Activated CD4-positive, alpha-beta memory T cell treated with anti-CD3 and anti-CD28 coated beads, Interleukin-2, amount 10 ng/mL, durations not matched to agents 7 days and 5 days (primary cell): ENCODE results near the gene DGUOK. TPM values are rescaled to one million over a fixed set of nuclear protein-coding genes. Genes with fewer than 3 reads are reported as not detected.

ENCODE experiments used
- CTCF ChIA-PET: fragments of 350-600 bp; sonication (Branson Sonifier 250); formaldehyde crosslinking; loops from one replicate; lab custom pipeline; 2021; ENCODE audit warnings: antibody characterized with exemption, inconsistent platforms; lab: Charles Lee
- POLR2A ChIA-PET: fragments of 350-600 bp; sonication (Branson Sonifier 250); formaldehyde crosslinking; loops from one replicate; lab custom pipeline; 2021; ENCODE audit warnings: antibody characterized with exemption; lab: Charles Lee
- DNase-seq: peaks from one replicate; pipeline ENCODE4 v3.0.0-alpha.2; 2020
- H3K27ac Mint-ChIP-seq: one replicate; pipeline ENCODE4 v1.8.0; 2021; ENCODE audit warnings: mild to moderate bottlenecking, mixed read lengths
- H3K27me3 Mint-ChIP-seq: one replicate; pipeline ENCODE4 v1.8.0; 2021; ENCODE audit warnings: mixed read lengths
- H3K36me3 Mint-ChIP-seq: one replicate; pipeline ENCODE4 v1.8.0; 2021; ENCODE audit warnings: low read depth, mixed read lengths
- H3K4me1 Mint-ChIP-seq: one replicate; pipeline ENCODE4 v1.8.0; 2021; ENCODE audit warnings: mixed read lengths
- H3K4me3 Mint-ChIP-seq: one replicate; pipeline ENCODE4 v1.8.0; 2021; ENCODE audit warnings: mild to moderate bottlenecking, mixed read lengths
- H3K9me3 Mint-ChIP-seq: one replicate; pipeline ENCODE4 v1.8.0; 2021; ENCODE audit warnings: mixed read lengths
- total RNA-seq, 2 experiments: library from RNA; stranded (reverse); gene quantifications; one replicate each; pipeline ENCODE4 v1.2.3, GENCODE V29; 2021

DGUOK gene
- total RNA-seq, 2 experiments from 2014 or later = 75.6 to 76.3 TPM

GRCh38 chr2:73917696-73918207 lies 8.9 kb upstream of the DGUOK start:
- ChIA-PET POLR2A (no interaction called here), CTCF (no interaction called here)
- no peak overlapping the region for H3K4me3 Mint-ChIP-seq
- H3K27me3 Mint-ChIP-seq = peaks cover 2% of the 10 kb centered on the region
- H3K27ac Mint-ChIP-seq = no peak overlapping the region
- H3K9me3 Mint-ChIP-seq = no peaks in the 10 kb centered on the region
- H3K36me3 Mint-ChIP-seq = no peaks in the 10 kb centered on the region
- DNase-seq = no peak
- peaks cover 2% of the 10 kb centered on the region for H3K4me1 Mint-ChIP-seq

DNA sequence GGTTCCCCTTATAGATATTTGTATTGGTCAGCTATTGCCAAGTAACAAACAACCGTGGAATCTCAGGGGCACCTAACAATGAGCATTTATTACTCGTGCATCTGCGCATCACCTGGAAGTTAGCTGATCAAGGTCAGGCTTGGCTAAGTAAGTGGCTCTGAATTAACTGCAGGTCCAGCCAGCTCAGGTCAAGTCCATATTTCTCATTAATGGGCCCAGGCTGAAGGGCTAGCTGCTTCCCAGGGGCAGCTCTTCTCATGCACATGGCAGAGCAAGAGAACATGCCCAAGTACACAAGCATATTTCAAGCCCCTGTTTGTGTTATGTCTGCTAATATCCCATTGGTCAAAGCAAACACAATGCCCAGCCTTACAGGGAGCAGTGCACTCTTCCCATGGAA lies 7.8 kb upstream of the DGUOK start:
- POLR2A ChIA-PET = no interaction called here

DNA sequence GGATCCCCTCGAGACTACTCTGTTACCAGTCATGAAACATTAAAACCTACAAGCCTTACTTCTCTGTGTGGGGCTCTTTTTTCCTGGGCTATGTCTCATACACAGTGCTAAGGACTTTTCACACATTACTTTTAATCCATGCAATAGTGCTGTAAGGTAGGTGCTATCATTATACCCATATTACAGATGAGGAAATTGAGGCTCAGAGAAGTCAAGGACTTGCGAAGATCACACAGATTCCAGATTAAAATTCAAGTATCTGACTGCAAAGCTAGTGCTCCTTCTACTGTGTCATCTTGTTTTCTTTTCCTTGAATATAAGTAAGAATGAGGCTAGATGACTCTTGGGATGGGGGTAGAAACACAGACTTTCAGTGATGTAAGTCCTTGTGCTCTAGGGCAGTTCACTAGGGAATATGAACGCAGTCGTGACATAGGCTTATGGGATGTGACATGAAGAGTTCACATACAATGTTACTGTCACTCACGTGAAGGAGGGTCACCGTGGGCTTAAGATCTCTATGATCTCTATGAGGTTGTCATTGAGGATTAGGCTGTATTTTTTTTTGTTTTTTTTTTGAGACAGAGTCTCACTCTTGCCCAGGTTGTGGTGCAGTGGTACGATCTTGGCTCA lies 7.0 kb upstream of the DGUOK start:
- ChIA-PET POLR2A (no interaction called here), CTCF (no interaction called here)
- Mint-ChIP-seq H3K4me1 (peaks cover 12% of the 10 kb centered on the region), H3K36me3 (no peaks in the 10 kb centered on the region), H3K27me3 (peaks cover 3% of the 10 kb centered on the region), H3K4me3 (no peak overlapping the region), H3K9me3 (no peaks in the 10 kb centered on the region), H3K27ac (no peak overlapping the region)
- no peak for DNase-seq

More for the DNA sequence above, 7.8 kb upstream of the DGUOK start:
- CTCF ChIA-PET = no interaction called here
- Mint-ChIP-seq H3K9me3 (no peaks in the 10 kb centered on the region), H3K36me3 (no peaks in the 10 kb centered on the region), H3K4me1 (peaks cover 11% of the 10 kb centered on the region), H3K27me3 (peaks cover 3% of the 10 kb centered on the region), H3K27ac (no peak overlapping the region), H3K4me3 (no peak overlapping the region)
- no peak for DNase-seq

DNA sequence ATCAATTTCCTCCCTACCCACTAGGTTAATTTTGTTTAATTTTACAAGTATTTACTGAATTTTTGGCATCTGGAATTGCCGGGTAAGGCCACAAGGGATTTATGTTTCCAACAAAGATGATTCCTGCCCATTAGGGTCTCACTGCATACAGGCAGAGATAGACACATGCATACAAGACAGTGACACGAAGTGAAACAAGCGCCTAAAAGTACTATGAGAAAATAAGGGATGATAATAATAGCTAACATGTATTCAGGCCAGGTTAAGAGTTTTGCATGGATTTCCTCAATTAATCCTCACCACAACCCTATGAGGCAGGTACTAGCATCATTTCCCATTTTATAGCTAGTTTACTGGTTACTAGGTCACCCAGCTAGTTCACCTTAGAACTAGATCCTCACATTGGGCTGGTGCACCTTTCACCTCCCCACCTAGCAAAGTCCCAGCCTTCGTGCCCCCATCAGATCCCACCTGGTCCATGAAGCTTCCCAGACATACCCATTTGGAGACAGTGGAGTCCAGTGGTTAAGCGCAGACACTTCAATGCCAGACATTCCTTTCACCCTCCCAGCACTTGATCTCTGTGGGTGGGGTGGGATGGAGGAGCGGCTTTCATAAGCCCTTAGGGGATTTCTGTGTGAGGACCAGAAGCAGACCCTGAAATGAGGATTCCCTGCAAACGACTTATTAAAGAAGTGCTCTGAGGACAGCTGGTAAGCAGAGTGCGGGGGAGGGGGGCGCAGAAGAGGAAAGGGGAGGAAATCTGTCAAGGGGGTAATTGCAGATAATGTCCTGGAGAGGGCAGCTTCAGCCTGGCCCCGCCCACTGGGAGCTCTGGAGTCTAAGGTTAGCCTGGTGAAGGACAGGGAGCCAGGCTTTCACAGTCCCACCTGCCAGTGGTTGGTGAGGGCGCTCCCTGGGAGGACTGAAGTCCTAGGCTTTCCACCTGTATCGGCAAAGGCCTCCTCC lies 5.8 kb upstream of the DGUOK start:
- Mint-ChIP-seq H3K27me3 (peaks cover 3% of the 10 kb centered on the region), H3K36me3 (no peaks in the 10 kb centered on the region), H3K9me3 (no peaks in the 10 kb centered on the region), H3K4me1 (peaks cover 14% of the 10 kb centered on the region), H3K27ac (no peak overlapping the region), H3K4me3 (no peak overlapping the region)
- ChIA-PET POLR2A (interaction anchor here (1.1 to 1.3 kb wide), 2 partner anchors 17 to 58 kb away, joined by 3 to 4 read pairs; no protein-coding TSS in a partner anchor), CTCF (interaction anchor here (0.9 to 1.6 kb wide), 3 partner anchors 15 to 66 kb away, joined by 3 to 4 read pairs (median 3); no protein-coding TSS in a partner anchor)
- peak; percentile 38 for DNase-seq

DNA sequence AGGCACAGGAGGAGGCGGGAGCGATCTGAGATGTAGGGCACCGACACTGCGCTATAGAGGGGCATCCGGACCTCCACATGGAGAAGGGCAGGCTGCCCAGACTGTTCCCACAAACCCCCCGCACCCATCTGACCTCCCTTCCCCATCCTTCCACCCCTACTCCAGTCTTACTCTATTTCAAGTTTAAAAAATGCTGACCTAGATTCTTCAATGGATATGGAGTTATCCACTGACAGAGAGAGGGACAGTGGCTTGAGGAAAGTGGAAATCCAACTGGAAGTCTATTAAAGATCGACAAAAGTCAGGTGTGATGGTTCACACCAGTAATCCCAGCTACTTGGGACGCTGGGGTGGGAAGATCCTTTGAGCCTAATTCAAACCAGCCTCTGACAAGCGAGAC lies 5.1 kb upstream of the DGUOK start:
- no peak overlapping the region for H3K27ac Mint-ChIP-seq
- ChIA-PET POLR2A (interaction anchor here (1.3 kb wide), 1 partner anchor 18 kb away, joined by 4 read pairs; no protein-coding TSS in a partner anchor), CTCF (interaction anchor here (0.9 to 1.6 kb wide), 3 partner anchors 15 to 65 kb away, joined by 3 to 4 read pairs (median 3); no protein-coding TSS in a partner anchor)
- H3K4me1 Mint-ChIP-seq = peaks cover 18% of the 10 kb centered on the region
- no peak overlapping the region for H3K4me3 Mint-ChIP-seq
- H3K9me3 Mint-ChIP-seq = no peaks in the 10 kb centered on the region
- no peaks in the 10 kb centered on the region for H3K36me3 Mint-ChIP-seq
- no peak for DNase-seq
- peaks cover 2% of the 10 kb centered on the region for H3K27me3 Mint-ChIP-seq

DNA sequence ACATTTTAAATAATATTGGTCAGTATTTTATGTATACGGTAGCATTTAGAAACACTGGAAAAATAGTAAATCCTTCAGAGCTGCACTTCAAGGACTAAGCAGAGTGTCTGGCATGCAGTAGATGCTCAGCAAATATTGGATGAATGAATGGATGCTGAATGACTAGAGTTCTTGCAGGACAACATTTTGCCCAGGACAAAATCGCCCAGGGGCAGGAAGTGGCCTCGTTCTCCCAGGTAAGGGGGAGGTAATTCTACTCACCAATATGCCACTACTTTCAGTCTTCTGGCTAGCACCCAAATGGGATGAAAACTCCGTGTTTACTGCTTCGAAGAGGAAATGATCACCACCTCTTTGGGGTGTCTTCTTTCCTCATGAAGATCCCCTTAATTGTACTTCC lies 4.0 kb upstream of the DGUOK start:
- Mint-ChIP-seq H3K27me3 (peaks cover 2% of the 10 kb centered on the region), H3K9me3 (no peaks in the 10 kb centered on the region), H3K4me1 (peaks cover 20% of the 10 kb centered on the region), H3K27ac (no peak overlapping the region), H3K36me3 (no peaks in the 10 kb centered on the region), H3K4me3 (no peak overlapping the region)
- ChIA-PET POLR2A (no interaction called here), CTCF (interaction anchor here (0.5 kb wide), 1 partner anchor 13 kb away, joined by 4 read pairs; no protein-coding TSS in a partner anchor)
- DNase-seq = no peak

- Mint-ChIP-seq H3K27me3 (peaks cover 2% of the 10 kb centered on the region), H3K9me3 (no peaks in the 10 kb centered on the region), H3K4me3 (no peak overlapping the region), H3K27ac (no peak overlapping the region), H3K36me3 (peaks cover 19% of the 10 kb centered on the region), H3K4me1 (peaks cover 43% of the 10 kb centered on the region)
- ChIA-PET CTCF (interaction anchor here (0.6 to 1.2 kb wide), 4 partner anchors 14 to 101 kb away, joined by 3 read pairs; no protein-coding TSS in a partner anchor), POLR2A (interaction anchor here (0.6 to 1.0 kb wide), 2 partner anchors 195 to 274 kb away, joined by 3 read pairs; no protein-coding TSS in a partner anchor)
- DNase-seq = no peak
Observed at GRCh38 chr2:73925033-73925704, 1.5 kb upstream of the DGUOK start.

GRCh38 chr2:73925853-73926492 lies 707 bp upstream of the DGUOK start:
- Mint-ChIP-seq H3K27ac (peak overlapping the region; percentile 38), H3K4me3 (peak overlapping the region; percentile 57), H3K9me3 (no peaks in the 10 kb centered on the region), H3K27me3 (peaks cover 2% of the 10 kb centered on the region), H3K36me3 (peaks cover 21% of the 10 kb centered on the region), H3K4me1 (peaks cover 50% of the 10 kb centered on the region)
- ChIA-PET POLR2A (interaction anchor here (1.0 to 1.3 kb wide), 2 partner anchors 81 to 194 kb away, joined by 3 to 8 read pairs; no protein-coding TSS in a partner anchor), CTCF (interaction anchor here (1.2 kb wide), 1 partner anchor 102 kb away, joined by 3 read pairs; no protein-coding TSS in a partner anchor)
- no peak for DNase-seq

DNA sequence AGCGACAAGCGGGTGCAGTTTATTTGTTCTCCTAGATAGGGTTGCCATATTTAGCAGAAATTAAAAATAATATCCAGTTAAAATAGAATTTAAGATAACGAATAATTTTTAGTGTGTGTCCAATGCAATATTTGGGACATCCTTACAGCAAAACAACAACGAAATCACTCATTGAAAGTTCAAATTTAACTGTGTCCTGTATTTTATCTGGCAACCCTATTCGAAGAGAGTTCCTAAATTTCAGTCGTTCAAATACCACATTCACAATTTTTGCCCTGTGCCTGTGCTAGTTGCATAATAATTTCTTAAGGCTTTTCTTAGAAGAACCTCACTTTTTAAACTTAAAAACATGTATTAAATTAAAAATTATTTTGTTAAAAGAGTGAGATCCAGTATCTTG lies 664 bp downstream of the DGUOK start:
- Mint-ChIP-seq H3K4me1 (peaks cover 63% of the 10 kb centered on the region), H3K4me3 (peak overlapping the region; percentile 88), H3K36me3 (peaks cover 33% of the 10 kb centered on the region), H3K27ac (peak overlapping the region; percentile 92), H3K27me3 (peaks cover 2% of the 10 kb centered on the region), H3K9me3 (no peaks in the 10 kb centered on the region)
- ChIA-PET POLR2A (interaction anchor here (0.6 to 1.9 kb wide), 24 partner anchors 10 to 693 kb away, joined by 3 to 20 read pairs (median 5); partner anchors contain the start of genes CCT7, MOB1A, MTHFD2 and STAMBP), CTCF (interaction anchor here (1.0 to 1.2 kb wide), 2 partner anchors 19 to 59 kb away, joined by 3 to 6 read pairs; no protein-coding TSS in a partner anchor)
- no peak for DNase-seq

DNA sequence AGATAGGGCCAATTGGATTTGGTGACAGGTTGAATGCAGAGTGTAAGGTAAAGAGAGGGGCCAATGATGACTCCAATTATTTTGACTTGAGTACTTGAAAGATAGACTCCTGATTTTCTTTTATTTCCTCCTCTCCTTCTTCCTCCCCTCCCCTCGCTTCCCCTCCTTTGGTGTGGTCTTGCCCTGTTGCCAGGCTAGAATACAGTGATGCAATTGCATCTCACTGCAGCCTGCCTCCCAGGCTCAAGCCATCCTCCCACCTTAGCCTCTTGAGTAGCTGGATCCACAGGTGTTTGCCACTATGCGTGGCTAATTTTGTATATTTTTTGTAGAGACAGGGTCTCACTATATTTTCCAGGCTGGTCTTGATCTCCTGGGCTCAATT lies 2.3 kb downstream of the DGUOK start:
- no peaks in the 10 kb centered on the region for H3K27me3 Mint-ChIP-seq
- no peak for DNase-seq
- ChIA-PET CTCF (no interaction called here), POLR2A (interaction anchor here (1.8 kb wide), 1 partner anchor 10 kb away, joined by 6 read pairs; no protein-coding TSS in a partner anchor)
- H3K4me1 Mint-ChIP-seq = peaks cover 65% of the 10 kb centered on the region
- H3K36me3 Mint-ChIP-seq = peaks cover 49% of the 10 kb centered on the region
- peak overlapping the region; percentile 60 for H3K4me3 Mint-ChIP-seq
- H3K9me3 Mint-ChIP-seq = no peaks in the 10 kb centered on the region
- H3K27ac Mint-ChIP-seq = no peak overlapping the region

- peaks cover 65% of the 10 kb centered on the region for H3K4me1 Mint-ChIP-seq
- peaks cover 53% of the 10 kb centered on the region for H3K36me3 Mint-ChIP-seq
- no peak overlapping the region for H3K27ac Mint-ChIP-seq
- H3K9me3 Mint-ChIP-seq = no peaks in the 10 kb centered on the region
- CTCF ChIA-PET = interaction anchor here (1.1 kb wide), 1 partner anchor 217 kb away, joined by 3 read pairs; the partner anchor contains the start of gene BOLA3
- no peak overlapping the region for H3K4me3 Mint-ChIP-seq
- no peak for DNase-seq
- POLR2A ChIA-PET = interaction anchor here (1.0 to 1.8 kb wide), 2 partner anchors 8 to 460 kb away, joined by 3 to 6 read pairs; no protein-coding TSS in a partner anchor
- no peaks in the 10 kb centered on the region for H3K27me3 Mint-ChIP-seq
Observed at GRCh38 chr2:73930386-73930785, 3.7 kb downstream of the DGUOK start.
